ENCODE data around the gene ZSCAN23.
A peak's percentile ranks its signal among the peaks of the same experiment; 100 is the strongest.
"Not testable (repeated sequence)": the region's sequence is repeated elsewhere in the genome, so short reads cannot be mapped to it uniquely, and the experiment has no call there.

ZSCAN23 gene
- 0 to 2.0 (median 0.03) reads per million in 17 experiments for total RNA-seq

GRCh38 chr6:28443112-28443773 is at the start of gene ZSCAN23:
TSS of gene ZSCAN23 (minus strand) at chr6:28443491. CDS start at chr6:28436266, 7,225 bp downstream.
- DNase-seq: peak; percentile 21 to 51 (median 32)

DNA sequence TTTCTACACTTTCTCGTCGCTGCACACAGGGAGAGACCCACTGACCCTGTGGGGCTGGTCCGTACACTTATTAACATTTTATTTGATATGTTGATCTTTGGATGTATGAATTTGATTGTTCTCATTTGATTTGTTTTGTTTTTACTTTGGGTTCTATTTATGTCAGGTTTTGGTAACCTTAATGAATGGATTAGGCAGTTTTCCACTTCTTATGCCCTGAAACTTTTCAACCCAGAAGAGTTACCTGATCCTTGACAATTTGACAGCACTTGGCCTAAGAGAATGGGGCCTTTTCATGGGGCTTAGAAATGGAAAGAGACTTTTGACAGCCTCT is 48.7 kb upstream of the ZSCAN23 start:
- no peak for DNase-seq

DNA sequence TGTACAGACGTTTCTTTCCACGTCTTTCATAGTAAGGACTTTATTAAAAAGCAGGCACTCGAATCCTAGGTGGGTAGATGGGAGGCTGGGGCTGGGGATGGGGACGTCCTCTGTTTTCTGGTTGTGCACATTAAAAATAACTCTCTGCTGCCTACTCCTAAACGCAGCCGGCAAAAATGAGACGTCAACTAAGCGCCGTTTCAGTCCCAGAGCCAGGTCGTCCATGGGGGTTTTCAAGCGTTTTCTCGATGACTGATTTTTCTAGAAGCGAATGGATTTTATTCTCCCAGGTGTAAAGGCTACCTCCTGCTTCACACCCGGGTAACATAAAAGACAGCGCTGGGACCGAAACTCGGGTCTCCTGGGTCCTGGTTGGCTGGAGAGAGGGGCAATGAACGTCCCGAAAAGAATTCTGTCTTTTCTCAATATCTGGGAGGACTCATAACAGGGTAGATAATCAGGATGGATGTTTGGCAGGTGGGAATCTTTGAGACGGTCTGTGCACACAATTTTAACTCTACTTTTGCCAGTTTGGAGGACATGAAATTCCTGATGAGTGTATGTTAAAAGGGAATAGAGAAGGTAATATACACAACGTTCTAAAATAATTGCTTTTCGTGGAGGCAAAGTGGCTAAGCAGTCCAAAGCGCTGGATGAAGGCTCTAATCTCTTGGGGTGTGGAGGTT is 47.1 kb upstream of the ZSCAN23 start:
- no peak for DNase-seq

DNA sequence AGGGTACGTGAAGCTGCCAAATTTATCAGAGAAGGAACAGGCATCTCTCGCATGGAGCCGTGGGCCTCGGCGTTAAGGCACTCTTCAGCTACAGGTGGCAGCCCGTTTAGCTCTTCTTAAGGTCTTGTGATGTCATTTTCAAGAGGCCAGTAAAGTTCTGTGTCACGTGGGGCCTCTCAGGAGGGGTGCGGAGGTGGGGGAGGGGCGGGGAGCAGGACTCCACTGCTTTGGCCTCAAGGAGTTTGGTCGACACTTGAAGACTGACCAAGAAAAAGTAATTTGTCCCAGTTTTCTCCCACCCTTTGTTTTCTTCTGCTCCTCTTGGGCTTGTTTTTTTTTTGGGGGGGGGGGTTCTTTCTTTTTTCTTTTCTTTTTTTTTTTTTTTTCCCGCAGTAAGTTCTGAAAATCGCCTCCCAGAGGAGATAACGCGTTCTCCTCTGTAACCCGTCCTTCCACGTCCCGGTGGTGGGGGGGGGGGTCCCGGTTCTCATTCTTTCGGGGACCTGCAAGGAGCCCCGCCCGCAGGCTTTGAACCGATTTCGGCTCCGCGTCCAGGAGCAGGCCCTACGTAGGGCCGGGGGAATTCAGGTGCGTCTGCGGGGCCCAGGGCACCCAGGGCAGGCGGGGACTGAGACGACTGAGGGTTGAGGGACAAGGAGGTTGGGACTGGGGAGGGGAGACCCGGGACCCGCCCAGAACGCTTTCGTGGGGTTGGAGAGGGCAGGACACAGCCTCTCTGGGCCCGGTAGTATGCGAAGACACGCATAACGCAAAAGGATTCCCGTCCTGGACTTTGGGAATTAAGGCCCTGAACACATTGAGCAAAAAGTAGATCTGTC is 46.3 kb upstream of the ZSCAN23 start:
- DNase-seq: peak in 3 of 4 experiments; percentile 4 to 7 (median 5)

- DNase-seq: peak; percentile 31 to 59 (median 49)
Measured at GRCh38 chr6:28488916-28489365, 45.6 kb upstream of the ZSCAN23 start.

- DNase-seq: no peak
Measured at GRCh38 chr6:28486988-28487742, 43.9 kb upstream of the ZSCAN23 start.

DNA sequence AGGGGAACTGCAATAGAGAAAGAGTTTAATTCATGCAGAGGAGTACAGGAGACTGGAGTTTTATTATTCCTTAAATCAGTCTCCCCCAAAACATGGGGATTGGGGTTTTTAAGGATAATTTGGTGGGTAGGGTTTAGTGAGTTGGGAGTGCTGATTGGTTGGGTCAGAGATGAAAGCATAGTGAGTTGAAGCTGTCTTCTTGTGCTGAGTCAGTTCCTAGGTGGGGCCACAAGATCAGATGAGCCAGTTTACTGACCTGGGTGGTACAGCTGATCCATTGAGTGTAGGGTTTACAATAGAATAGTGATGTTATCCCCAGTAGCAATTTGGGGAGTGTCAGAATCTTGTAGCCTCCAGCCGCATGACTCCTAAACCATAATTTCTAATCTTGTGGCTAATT is 43.2 kb upstream of the ZSCAN23 start:
- no peak for DNase-seq

- DNase-seq: no peak
Measured at GRCh38 chr6:28485482-28485881, 42.2 kb upstream of the ZSCAN23 start.

DNA sequence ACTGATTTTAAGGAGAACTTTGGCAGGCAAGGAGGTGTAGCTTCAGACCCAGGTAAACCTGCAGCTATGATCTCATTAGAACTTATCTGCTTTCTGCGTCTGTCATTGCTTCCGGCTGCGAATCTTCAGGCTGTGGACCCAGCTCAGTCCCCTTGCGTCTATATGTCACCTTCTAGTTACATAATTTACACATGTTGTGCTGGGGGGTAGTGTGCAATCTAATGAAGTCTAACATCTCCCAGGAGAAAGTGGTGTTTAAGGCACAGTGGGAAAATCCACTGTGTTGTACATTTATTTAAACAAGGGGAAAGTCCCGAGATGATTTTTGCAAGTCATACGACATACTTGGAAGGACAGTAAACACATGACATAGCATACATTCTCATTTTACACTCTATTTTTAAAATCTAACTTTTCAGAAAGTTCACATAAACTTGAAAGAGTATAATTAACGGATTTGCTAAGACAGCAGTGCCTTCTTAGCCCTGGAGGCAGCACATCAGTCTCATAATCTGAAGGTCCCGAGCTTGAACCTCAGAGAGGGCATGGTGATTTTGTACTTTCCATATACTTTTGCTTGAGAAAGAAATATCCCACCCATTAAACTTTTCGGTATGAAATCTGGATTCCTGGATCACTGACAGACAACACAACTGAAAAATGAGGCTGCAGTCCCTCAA is 37.1 kb upstream of the ZSCAN23 start:
- DNase-seq: no peak

- DNase-seq: no peak
Measured at GRCh38 chr6:28478518-28478917, 35.2 kb upstream of the ZSCAN23 start.

DNA sequence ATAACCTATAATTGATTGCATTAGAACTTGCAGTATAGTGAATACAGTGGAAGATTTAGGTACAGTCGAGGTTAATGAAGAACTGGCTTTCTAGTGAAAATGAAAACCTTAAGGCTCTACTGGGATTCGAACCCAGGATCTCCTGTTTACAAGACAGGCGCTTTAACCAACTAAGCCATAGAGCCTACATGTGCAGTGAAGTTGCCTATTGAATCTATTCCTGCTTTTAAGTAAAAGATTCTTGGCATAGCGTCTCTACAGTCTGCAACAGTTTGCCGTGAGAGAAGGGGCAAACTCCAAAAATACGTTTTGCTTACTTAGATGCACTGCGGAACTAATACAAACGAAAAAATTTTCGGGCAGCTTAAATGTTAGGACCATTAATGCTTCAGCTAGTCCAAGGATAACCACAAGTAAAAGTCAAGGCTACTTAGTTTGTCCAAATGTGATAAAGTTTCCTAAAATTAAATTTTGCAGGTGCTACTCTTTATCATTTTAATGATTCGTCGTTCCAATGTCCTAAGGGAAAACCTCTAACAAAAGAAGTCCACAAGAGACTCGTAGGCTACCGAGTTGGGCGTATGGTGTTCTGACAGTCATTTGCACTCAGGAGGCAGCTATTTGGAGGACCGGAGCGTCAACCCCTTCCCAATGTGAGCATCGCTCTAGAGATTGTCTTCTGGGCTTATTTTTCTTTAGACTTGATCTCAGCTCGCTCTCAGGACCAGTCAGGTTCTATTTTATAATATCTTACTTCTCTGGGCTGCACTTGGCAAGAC is 31.3 kb upstream of the ZSCAN23 start:
- peak; percentile 32 to 45 (median 36) for DNase-seq

- not testable (repeated sequence) for DNase-seq
Measured at GRCh38 chr6:28469153-28469745, 26.0 kb upstream of the ZSCAN23 start.

DNA sequence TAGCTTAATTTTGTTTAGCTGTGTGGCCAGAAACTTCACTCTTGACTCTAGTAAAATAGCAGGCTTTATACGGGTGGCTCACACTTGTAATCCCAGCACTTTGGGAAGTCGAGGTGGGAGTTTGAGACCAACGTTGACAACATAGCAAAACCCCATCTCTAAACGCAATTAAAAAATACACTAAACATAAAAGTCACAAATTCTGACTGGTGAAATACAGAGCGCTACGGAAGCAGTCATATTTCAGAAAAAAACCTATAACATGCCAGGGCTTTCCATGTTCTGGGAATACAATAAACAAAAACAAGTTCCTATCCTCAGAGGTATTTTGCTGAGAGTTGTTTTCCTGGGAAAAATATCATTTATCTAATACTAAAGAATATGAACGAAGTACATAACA is 24.8 kb upstream of the ZSCAN23 start:
- DNase-seq: no peak

- peak in 1 of 4 experiments; percentile 8 for DNase-seq
Measured at GRCh38 chr6:28462401-28462800, 19.1 kb upstream of the ZSCAN23 start.

DNA sequence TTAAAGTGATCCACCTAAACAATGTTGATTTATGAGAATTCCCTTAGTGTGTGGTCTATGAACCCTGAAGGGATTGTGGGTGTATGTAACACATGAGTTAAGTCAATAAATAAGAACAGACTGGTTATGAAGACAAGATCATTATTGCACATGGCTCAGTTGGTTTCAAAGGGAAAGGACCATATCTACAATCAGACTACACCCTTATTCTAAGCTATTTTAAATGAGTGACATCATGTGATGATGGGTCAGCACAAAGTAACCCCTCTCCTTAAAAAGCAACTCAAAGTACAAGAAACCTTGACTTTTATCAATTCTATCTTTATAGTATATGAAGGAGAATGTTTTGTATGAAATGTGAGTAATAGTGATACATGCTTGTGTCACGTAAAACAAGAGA is 15.3 kb upstream of the ZSCAN23 start:
- no peak for DNase-seq

DNA sequence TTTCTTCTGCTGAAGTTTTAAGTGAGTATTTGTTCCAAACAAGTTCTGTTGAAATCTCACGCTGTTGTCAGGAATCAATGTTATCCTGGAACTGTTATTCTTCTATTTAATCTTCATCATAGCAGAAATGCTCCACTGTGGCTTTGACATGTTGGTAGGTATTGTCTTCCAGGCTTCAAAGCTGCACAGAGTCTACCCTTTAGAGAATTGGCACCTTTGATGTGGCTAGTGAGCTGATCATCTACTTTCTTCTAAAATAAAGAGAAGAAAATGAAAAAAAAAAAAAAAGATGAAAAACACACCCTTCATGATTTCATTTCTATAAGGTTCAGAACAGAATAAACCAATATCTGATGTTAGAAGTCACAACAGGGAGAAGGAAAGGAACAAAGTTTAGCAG is 5.8 kb upstream of the ZSCAN23 start:
- no peak for DNase-seq

GRCh38 chr6:28447512-28447906 is 4.2 kb upstream of the ZSCAN23 start:
- DNase-seq: not testable (repeated sequence)

DNA sequence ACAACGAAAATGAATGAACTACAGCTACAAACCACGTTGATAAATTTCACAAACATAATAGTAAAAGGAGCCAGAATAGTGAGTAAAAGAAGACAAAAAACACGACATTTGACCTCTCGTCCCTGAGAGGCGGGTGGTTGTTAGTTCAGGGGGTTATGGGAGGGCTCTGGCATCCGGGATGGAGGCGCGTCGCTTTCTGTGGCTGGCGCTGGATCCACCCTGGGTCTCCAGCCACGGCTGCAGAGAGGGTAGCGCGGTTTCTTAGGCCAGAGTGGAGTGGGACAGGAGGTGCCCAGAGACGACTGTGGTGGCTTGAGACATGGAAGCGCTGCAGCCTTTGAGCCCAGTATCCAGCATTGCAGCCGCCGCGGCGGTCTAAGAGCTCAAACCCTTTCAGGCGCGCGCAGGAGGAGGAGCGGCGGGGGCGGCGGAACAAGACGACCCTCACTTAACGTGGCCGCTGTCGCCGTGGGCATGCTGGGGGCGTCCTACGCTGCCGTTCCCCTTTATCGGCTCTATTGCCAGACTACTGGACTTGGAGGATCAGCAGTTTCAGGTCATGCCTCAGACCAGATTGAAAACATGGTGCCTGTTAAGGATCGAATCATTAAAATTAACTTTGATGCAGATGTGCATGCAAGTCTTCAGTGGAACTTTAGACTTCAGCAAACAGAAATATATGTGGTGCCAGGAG is 3.7 kb upstream of the ZSCAN23 start:
- no peak for DNase-seq

DNA sequence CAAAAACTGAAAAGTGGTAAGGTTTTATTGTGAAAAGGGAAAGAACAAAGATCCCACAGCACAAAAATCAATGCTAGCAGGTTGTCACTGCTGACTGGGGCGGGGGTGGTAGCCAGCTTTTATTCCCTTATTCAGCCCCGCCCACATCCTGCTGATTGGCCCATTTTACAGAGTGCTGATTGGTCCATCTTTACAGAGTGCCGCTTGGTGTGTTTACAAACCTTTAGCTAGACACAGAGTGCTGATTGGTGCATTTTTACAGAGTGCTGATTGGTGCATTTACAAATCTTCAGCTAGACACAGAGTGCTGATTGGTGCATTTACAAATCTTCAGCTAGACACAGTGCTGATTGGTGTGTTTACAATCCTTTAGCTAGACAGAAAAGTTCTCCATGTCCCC is 1.5 kb upstream of the ZSCAN23 start:
- not testable (repeated sequence) for DNase-seq

DNA sequence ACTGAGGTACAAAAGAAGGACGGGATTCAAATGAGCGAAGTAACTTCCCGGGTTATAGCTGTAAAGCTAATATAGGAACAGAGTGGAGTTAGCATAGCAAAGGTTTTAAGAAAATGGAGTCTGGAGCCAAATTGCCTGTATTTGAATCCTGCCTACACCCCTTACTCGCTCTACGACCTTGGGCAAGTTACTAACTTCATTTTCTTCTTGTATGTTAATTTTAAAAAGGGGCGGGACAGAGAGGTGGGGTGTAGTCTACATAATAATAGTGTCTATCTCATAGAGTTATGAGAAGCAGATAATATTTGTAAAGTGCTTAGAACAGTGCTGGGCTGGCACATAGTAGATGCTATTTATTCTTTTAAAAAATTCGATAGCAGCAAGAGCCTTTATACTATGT is 705 bp downstream of the ZSCAN23 start:
- no peak for DNase-seq
